SKM-1 (cell line): Measurements from ENCODE around the gene DAP.
A peak's percentile ranks its signal among the peaks of the same experiment; 100 is the strongest.
"Not testable (repeated sequence)": the region's sequence is repeated elsewhere in the genome, so short reads cannot be mapped to it uniquely, and the experiment has no call there.

Experiments
- DNase-seq: peaks from one replicate; lab custom pipeline; 2025; ENCODE audit not compliant: unreplicated experiment; lab: John Stamatoyannopoulos, UW

The DAP gene

DNA sequence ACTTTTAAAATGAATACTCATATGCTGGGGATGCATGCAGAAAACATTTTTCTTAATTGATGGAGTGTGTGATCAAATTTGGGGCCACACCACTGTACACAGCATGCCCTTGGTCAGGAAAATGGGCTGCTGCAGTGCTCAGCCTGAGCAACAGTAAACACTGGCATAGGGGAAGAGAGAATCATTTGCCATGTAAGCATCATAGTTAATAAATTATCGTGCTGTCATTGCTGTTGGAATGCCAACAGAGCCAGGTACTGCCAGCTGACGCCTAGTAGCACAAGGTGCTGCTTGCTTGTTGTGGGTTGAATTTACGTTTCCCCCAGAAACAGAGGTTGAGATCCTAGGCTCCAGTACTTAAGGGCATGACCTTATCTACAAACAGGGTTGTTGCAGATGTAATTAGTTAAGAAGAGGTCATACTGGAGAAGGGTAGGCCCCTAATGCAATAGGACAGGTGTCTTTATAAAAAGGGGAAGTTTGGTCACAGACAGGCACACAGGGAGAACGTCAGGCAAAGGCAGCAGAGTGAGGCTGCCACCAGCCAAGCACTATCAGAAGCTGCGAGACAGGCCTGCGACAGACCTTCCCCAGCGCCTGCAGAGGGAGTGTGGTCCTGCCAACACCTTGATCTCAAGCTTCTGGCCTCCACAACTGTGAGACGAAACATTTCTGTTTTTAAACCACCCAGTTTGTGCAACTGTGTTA lies 25.3 kb downstream of the DAP start:
- peak; percentile 34 for DNase-seq

DNA sequence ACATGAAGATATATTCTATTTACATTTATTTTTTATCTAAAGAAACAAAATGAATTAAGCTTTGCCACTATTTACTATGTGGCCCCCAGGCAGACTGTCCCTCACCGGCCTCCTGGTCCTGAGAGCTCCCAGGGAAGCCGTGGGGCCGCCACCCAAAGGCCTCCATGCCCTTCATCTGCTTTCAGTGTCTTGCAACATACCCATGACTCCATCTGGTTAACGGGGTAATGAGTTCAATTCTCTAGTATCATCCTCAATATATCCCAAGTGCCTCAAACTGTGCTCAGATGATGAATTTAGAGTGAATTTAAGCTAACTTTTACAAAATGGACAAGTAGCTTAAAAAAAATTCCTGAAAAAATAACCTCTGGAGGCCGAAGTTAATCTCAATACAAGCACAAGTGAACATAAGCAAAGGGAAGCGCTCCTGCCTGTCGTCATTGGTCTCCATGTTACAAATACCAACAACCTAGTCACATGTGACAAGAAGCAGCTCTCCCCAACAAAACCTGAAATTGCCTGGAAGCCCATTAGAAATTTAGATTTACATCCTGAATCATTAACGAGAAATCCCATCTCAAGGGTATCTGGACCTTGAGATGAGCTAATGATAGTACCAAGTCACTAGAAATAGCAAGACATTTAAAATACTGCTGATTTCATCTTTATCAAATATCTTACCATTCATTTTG lies 26.1 kb downstream of the DAP start:
- no peak for DNase-seq

DNA sequence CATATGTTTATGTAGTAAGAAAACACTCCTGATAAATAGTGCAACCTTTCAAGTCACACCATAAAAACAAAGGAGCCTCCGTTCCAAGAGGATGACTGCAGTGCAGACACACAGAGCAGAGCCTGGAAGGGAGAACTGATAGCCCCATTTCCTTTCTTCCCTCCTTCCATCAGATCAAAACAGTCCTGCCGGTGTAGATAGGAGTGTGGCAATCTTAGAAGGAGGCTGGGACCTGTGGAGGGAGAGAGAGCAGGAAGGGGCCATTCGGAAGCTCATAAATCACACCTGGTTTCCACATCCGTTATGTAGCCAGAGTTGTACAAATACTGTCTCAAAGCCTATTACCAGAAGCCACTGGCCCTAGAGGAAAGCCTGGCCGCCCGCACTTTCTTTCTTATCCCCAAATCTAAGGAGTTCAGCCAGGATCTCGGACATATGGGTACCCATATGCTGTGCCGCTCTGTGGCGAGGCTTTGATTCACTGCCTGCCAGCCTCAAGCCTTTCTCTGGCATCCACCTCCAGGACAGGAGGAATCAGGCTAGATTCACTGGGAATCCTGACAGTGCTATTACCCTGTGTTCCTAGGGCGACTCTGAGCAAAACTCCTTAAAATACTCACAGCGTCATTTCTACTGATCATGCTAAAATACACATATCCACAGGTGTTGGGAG lies 26.9 kb downstream of the DAP start:
- no peak for DNase-seq

DNA sequence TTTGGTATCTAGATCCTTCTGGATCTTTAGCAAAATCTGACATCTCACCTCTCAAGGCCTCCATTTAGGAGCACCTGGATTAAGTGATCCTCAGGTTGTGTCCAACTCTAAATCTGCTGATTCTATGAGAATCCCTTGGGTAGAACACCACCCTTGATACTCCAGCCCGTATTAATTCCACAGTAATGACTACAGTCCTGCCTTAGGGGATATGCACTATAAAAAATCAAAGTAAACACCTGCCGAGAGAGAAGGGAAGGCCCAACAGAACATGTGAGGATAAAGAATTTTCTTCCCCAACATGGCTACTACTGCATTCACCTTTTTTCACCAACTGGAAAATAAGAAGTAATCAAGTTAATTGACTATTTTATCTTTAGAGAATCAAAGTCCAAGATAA lies 27.6 kb downstream of the DAP start:
- no peak for DNase-seq

DNA sequence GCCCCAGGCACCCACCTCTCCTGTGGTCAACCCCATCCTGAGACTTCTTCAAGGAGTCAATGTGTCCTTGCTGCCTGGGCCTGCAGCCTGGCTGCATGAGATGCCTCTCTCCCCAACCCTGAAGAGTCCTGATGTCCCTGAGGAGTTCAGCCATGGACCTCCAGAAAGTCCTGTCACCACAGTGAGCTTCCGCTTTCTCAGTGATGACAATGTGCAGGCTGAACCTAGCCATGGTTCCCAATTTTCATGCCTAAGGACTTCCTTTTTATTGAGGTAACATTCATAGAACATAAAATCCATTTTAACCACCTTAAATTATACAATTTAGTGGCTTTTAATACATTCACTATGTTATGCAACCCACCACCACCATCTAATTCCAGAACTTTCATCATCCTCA lies 29.1 kb downstream of the DAP start:
- DNase-seq, result no peak

DNA sequence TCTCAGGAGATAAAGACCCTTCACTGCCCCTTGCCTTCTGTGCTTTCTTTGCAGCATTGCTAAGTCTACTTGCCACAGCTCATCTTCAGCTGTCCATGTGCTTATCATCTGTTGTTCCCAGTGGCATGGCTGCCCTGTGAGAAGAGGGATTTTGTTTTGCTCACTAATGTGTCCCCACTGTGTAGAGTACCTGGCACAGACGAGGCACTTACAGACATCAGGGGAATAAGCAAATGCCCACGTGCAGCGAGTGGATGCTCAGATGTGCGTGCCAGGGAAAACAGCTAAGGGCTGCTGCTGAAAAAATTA lies 31.0 kb downstream of the DAP start:
- no peak for DNase-seq

DNA sequence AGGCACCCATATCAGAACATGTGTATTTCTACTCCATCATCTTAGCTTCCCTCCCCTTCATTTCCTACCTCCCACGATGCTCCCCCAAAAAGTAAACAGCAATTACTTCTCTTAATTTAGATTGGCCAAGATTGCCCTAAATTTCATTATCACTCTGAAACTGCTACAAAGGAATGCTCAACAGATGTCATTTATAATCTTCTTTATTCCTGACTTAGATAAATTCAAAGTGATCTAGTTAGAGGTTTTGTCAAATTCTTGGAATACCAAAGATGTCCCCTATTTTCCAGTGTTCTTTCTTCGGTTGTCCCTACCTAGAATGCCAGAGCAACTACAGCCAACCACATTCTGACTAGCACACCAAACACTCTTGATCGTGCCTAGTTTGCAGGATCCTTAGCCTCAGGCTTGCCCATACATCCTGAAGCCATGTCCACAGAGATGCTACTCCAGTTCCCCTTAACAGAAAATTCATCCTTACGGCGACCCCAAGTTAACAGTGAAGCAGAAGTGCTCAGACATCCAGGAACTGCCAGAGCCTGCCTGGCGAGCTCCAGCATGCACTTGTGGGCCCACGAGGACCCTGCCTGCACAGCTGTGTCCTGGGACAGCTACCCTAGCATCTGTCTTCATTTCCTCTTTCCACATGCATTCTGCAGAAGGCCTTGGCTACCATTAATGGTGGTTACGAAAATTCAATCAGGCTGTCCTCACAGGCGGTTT lies 31.6 kb downstream of the DAP start:
- no peak for DNase-seq

DNA sequence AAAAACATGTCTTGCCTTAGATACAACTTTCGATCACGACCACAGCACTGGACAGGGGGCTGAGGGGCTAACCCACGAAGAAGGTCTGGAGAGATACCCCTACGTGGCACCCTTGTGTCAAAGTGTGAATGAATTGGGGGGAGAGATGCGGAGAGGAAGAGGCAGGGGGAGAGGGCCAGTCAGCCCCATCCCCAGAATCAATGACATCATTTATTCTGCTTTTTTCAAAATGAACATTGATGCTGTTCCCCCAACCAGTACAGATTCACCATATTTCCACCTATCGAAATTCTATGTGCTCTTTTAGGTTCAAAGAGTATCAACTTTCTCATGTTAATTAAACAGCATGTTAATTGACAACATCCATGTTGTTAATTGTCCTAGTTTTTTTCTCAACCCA lies 32.4 kb downstream of the DAP start:
- DNase-seq, result no peak

DNA sequence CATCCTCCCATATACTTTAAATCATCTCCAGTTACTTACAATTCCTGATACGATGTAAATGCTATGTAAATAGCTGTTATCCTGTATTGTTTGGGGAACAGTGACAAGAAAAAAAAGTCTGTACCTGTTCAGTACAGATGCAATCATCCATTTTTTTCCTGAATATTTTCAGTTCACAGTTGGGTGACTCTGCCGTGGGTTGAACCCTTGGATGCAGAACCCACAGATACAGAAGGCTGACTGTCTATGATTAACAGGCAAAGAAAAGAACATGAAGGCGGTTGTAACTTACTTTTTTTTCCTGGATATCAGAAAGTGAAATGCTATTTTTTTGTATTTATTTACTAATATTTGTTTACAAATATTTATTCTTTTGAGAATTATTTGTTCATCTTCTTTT lies 33.2 kb downstream of the DAP start:
- no peak for DNase-seq

DNA sequence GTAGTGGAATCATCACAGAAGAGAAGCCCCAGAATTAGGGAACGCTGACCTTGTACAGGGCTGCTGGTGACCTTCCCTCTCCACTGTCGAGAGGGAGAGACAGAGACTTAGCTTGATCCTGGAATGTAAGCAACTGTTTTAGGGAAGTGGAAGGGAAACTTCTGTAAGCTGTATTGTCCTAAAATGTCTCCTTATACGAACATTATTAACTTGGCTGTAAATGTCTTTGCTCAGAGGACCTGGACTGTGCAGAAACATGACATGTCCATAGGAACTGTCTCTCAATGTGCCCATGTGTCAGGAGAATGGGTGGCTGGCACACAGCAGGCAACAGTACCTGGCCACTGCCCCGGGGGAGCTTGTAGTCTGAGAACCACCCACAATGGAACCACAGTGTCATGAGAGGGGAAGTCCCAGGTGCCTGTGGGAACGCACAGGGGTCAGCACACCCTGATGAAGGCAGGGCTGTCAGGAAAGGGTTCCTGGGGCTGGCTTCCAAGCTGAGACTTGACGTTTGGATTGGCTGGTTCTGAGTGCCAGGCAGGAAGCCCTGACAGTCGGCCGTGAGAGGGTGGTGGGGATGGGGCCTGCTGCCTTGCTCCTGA lies 34.0 kb downstream of the DAP start:
- DNase-seq, result no peak

DNA sequence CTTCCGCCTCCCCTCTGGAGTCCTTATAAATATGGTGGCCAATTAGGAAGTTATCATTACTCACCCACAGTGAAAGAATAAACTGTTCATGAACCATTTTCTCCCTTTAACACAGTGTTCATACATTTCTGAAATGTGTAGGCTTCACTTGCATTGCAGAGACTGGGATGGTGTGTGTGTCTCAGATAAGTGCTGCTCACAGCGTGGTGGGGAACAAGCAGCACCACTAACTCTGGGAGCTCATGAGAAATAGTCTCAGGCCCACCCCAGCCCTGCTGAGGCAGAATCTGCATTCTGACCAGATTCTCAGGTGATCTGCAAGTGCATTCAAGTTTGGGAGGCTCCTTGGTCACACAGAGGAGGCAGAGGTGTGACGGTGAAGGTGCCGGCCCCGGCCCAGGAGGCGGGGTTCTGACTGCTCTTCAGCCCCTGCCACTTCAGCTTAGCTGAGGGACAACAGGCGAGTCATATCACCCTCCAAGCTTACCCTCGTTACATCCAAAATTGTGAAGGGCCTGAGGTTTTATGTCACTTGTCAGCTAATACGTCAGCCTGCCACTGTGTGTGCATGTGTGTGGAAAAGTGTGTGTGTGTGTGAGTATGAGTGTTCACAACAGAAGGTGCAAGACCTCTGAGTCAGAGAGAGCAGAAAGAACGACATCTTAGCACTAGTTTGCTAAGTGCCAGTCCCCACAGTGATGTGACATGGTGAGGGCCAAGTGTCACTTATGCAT lies 34.7 kb downstream of the DAP start:
- DNase-seq, result no peak

DNA sequence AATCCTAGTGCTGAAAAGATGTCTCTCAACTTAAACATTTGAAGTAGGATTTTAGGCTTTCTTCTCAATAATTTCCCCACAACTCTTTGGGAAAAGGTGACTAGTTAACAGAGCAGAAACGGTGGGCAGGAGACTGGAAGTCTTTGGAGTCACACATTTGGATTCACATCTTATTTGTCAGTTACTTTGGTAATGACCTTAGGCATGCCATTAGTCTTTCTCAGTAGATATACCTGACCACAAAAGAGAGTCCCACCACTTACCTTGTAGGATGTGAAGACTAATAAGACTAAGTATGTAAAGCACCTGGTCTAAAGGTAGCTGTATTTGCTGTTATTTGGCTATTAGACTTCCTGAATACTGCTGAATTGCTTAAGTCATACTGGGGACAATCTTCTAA lies 35.4 kb downstream of the DAP start:
- no peak for DNase-seq

DNA sequence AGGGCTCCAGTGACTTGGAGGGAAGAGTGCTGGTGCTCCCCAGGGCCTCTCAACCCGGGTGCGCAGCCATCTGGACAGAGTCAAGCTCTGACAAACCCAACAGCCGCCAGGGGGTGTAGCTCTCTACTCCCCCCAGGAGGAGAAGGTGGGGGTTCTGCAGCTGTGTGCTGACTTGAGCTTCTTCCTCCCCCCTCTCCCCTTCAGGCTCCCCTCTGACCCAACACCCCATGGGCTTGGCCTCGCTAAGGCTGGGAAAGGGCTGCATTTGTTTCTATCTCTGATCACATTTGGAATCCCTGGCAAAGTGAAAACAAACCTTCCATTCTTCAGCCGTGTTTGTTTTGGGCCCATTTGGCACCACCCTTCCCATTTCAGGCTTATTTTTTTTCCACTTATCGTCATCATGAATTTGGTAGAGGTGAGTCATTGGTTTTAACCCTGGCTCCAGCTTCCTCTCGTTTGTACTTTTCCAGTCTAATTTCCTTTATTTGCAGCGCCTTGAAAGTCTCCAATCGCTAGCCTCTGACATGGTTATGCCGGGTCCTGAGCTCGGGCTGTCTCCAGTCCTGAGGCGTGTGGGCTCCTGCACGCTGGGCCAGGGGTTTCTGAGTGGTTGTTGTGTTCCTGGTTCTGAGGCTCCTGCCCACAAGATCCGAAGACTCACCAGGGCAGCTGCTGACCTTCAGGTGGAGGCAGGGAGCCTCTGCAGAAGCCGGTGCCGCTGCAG lies 36.1 kb downstream of the DAP start:
- DNase-seq, result no peak

DNA sequence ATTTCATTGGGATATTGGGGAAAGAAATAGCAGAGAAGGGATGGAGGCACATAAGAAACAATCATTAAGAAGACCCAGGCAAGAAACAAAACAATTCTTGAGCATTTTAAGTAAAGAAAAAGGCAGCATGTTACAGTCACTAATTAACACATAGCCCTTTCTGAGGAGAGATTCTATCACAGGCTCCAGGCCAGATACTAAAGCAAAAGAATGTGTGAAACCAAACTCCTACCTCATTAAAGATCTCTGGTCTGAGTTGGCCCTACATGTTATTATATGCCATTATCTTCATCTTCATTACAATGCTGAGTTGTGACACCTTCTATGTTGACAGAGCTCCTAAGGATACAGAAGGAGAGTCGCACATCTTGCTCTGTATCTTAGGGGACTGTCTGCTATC lies 37.5 kb downstream of the DAP start:
- DNase-seq, result no peak

DNA sequence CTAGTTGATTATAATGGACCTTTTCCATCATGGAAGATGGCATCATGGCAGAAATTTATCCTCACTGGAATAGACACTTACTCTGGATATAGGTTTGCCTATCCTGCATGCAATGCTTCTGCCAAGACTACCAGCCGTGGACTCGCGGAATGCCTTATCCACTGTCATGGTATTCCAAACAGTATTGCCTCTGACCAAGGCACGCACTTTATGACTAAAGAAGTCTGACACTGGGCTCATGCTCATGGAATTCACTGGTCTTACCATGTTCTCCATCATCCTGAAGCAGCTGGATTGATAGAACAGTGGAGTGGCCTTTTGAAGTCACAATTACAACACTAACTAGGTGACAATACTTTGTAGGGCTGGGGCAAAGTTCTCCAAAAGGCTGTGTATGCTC lies 40.3 kb downstream of the DAP start:
- DNase-seq, result not testable (repeated sequence)

DNA sequence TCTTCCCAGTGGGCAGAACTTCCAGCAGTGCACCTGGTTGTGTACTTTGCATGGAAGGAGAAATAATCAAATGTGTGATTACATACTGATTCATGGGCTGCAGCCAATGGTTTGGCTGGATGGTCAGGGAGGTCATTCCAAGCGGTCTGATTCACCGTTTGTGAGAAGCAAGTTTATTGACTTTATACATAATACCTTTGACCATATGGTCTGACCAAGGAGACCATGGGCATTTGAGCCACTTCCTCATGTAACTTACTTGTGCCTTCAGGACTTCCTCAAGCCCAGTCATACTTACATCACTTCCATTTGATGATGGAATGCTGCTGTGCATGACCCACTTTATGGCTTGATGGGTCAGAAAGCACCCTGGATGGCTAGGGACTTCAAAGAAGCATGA lies 41.1 kb downstream of the DAP start:
- no peak for DNase-seq

DNA sequence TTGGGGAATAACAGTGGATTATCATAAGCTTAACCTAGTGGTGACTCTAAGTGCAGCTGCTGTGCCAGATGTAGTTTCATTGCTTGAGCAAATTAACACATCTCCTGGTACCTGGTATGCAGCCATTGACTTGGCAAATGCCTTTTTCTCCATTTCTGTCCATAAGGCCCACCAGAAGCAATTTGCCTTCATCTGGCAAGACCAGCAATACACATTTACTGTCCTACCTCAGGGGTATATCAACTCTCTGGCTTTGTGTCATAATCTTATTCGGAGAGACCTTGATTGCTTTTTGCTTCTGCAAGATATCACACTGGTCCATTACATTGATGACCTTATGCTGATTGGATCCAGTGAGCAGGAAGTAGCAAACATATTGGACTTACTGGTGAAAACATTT lies 42.4 kb downstream of the DAP start:
- DNase-seq, result not testable (repeated sequence)

DNA sequence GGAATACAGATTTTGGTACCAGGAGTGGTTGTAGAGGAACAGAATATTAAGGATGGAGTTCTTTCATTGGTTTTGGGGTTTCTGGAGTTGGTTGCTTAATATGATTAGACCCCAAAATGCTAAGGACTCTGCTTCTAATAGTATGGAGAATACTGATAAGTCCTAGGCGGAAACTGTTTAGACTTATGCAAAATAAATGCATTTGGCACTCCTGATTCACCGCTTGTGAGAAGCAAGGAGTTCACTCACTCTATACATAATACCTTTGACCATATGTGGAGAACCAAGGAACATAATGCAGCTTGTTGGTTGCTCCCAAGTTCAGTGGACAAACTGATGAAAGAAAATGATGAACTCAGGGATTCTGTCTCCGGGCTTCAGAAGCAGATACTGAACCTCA lies 44.2 kb downstream of the DAP start:
- DNase-seq, result not testable (repeated sequence)

DNA sequence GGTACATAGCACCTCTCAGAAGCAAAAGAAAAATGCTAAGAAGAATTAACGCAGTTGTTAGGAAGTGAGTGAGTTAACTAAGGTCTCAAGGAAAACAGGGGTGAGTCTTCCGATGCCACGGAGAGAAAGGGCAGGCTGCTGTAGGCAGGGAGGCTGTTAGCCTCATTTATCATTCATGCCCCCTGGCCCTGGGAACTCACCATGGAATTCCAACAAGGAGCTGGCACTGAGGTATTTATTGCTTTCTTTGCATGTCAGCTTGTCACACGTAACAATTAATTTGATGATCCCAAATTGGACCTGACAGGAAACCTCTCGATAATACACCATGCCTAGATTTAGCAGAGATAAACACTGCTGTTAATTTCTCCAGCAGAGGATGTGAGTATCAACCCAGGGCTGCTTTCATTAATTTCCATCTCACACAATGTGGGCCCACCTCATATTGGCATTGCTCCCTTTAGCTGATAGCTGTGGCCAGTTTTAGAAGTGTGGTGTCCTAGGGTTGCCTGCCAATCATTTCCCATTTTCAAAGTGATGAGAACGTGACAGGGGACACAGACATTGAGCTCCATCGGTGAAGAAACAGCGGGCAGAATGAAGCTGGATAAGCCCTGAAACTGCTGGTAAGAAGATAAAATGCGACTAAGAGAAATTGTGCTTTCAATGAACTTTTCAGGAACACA lies 45.3 kb downstream of the DAP start:
- no peak for DNase-seq
